ENCODE data around the gene COPG2. TPM values are rescaled to one million over a fixed set of nuclear protein-coding genes. Genes with fewer than 3 reads are reported as not detected.

COPG2 gene
- total and polyA plus RNA-seq, 2 of the 13 experiments (the other 11 are each of a cell fraction or from before 2014, with no cell fraction given): 14.1 to 17.7 TPM

- no peak for TF ChIP-seq NCOA5 (CRISPR knock-in tag; IDR thresholded peaks at IDR 0.05)
- no peak for TF ChIP-seq ZNF510 (CRISPR knock-in tag; IDR thresholded peaks at IDR 0.05; ENCODE audit: low read depth)
- TF ChIP-seq ZNF367 (CRISPR knock-in tag; IDR thresholded peaks at IDR 0.05; ENCODE audit: borderline replicate concordance): no peak
- no peak for TF ChIP-seq ZNF256 (CRISPR knock-in tag; conservative IDR thresholded peaks at IDR 0.05)
- no peak for TF ChIP-seq NONO (IDR thresholded peaks at IDR 0.05)
- TF ChIP-seq NONO (CRISPR knock-in tag; conservative IDR thresholded peaks at IDR 0.05): no peak; the same call in 1 of the 2 replicates
- peak; percentile 24; the same call in 1 of the 2 replicates for TF ChIP-seq DMAP1 (CRISPR knock-in tag; IDR thresholded peaks at IDR 0.05)
- TF ChIP-seq ZFP36L1 (CRISPR knock-in tag; IDR thresholded peaks at IDR 0.05): no peak
- TF ChIP-seq MED8 (CRISPR knock-in tag; IDR thresholded peaks at IDR 0.05; ENCODE audit: insufficient replicate concordance): no peak
- no peak for TF ChIP-seq MIER3 (CRISPR knock-in tag; IDR thresholded peaks at IDR 0.05; ENCODE audit: borderline replicate concordance)
- TF ChIP-seq ZNF615 (CRISPR knock-in tag; IDR thresholded peaks at IDR 0.05; ENCODE audit: borderline replicate concordance): no peak
- 0 out of 2 replicates have a peak, but pooled peaks have one; percentile 57 for TF ChIP-seq ZBTB25 (CRISPR knock-in tag; IDR thresholded peaks at IDR 0.05)
- TF ChIP-seq SKIL (CRISPR knock-in tag; IDR thresholded peaks at IDR 0.05; ENCODE audit: borderline replicate concordance): no peak
- TF ChIP-seq PRDM4 (CRISPR knock-in tag; IDR thresholded peaks at IDR 0.05; ENCODE audit: borderline replicate concordance): no peak
- TF ChIP-seq, protein P1, sequence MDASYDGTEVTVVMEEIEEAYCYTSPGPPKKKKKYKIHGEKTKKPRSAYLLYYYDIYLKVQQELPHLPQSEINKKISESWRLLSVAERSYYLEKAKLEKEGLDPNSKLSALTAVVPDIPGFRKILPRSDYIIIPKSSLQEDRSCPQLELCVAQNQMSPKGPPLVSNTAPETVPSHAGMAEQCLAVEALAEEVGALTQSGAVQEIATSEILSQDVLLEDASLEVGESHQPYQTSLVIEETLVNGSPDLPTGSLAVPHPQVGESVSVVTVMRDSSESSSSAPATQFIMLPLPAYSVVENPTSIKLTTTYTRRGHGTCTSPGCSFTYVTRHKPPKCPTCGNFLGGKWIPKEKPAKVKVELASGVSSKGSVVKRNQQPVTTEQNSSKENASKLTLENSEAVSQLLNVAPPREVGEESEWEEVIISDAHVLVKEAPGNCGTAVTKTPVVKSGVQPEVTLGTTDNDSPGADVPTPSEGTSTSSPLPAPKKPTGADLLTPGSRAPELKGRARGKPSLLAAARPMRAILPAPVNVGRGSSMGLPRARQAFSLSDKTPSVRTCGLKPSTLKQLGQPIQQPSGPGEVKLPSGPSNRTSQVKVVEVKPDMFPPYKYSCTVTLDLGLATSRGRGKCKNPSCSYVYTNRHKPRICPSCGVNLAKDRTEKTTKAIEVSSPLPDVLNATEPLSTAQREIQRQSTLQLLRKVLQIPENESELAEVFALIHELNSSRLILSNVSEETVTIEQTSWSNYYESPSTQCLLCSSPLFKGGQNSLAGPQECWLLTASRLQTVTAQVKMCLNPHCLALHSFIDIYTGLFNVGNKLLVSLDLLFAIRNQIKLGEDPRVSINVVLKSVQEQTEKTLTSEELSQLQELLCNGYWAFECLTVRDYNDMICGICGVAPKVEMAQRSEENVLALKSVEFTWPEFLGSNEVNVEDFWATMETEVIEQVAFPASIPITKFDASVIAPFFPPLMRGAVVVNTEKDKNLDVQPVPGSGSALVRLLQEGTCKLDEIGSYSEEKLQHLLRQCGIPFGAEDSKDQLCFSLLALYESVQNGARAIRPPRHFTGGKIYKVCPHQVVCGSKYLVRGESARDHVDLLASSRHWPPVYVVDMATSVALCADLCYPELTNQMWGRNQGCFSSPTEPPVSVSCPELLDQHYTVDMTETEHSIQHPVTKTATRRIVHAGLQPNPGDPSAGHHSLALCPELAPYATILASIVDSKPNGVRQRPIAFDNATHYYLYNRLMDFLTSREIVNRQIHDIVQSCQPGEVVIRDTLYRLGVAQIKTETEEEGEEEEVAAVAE (CRISPR knock-in tag; IDR thresholded peaks at IDR 0.05; ENCODE audit: borderline replicate concordance): no peak
- TF ChIP-seq PCBP2 (optimal IDR thresholded peaks at IDR 0.05; ENCODE audit: low read depth, low read length, poor library complexity, severe bottlenecking): no peak
These were observed at the start of gene COPG2 (continued) for GRCh38 chr7:130668258-130669084.
